Measurements from ENCODE around the gene RASGRF2.

RASGRF2 gene

DNA sequence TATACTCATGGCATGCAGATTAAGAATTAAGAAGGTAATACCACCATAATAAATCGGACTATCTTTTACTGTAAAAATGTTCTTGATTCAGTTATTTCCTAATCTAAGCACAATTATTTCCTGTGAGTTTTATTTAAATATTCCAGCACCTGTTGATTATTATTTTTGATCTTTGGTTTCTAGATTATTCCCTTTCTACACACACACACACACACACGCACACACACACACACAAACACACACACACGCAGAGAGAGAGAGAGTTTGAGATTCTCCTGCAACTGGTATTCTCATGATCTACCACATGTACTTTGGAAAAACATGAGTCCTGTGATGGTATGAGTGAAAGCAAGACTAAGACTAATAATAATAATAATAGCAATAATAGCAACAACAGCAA, 256.0 kb downstream of the RASGRF2 start:
- no peak for DNase-seq

DNA sequence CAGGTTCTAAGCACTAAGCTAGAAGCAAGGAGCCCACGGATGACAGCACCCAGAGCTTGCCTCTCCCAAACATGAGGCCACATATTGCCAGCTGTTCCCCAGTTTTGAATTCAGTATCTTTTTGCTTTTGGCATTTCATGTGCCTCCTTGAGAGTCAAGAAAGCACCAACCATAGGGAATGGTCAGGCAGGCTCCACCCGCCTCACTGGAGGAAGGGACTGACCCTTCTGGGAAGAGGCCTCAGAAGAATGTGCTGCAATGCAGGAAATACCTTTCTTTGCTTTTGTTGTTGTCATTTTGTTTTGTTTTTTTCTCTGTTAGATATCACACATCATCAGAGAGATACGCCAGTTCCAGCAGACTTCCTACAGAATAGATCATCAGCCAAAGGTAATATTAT, 259.2 kb downstream of the RASGRF2 start:
- no peak for DNase-seq

DNA sequence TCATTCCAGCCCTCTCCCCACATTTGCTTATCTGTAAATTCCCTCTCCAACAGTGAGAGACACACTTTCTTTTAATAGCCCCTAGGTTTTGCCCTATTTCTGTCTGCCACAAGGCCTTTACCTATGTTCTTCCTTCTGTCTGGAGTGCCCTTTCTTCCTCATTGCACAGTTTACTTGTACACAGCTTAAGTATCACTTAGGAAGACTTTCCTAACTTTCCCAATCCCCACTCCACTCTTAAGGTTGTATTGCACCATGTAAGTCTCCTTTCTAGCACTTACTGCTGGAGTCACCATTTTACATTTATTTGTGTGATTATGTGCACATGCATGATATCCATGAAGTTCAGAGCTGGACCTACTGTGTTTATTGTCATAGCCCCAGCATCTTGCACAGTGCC, 262.1 kb downstream of the RASGRF2 start:
- no peak for DNase-seq

DNA sequence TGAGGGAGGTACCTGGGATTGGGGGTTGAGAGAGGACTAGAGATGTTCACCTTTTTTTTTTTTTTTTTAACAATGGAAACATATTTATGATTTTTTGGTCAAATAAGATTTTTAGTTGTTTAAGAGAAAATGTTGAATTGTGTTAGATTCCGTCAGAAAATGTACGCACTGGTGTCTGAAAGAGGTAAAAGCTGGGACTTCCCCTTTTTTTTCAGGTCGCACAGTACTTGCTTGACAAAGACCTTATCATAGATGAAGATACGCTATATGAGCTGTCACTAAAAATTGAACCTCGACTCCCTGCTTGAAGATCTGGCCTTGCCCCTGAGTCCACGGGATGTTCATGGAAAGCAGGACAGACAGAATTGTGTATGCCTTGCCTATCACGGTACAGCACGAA, 265.3 kb downstream of the RASGRF2 start:
- no peak for DNase-seq

DNA sequence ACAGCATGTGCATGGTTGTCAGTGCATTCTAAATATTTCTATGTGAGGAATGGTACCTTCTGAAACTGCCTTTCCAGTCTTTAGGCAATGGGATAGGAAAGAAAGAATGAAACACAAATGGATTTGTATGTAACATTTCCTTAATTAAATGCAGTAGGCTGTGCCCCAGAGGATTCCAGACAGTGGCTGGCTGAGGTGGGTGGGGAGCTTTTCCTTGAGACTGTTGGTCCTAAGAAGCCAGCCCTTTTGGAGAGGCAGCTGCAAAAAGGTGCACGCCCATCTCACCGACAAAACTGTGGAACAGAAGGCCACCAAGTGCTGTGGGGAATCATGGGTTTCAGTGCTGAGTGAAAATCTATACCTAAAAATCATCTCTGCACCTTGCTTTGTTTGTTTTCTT, 266.1 kb downstream of the RASGRF2 start:
- DNase-seq, result no peak

DNA sequence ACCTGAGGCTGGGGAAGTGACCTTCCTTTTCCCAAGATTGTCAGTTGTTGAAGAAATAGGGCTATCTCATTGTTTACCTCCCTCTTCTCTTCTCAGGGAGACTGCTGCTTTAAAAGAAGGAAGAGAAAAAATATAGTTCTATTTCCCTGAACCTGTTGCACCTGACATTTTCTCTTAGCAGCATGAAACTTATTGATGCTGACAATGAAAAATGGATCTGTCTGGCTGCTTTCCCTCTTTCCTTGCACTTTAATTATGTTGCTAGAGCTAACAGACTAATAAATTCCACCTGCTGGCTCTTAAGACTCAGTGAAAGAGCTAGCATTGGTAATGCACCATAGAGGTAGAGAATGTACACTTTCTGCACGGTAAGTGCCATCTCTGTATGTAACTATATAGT, 266.8 kb downstream of the RASGRF2 start:
- DNase-seq, result no peak

DNA sequence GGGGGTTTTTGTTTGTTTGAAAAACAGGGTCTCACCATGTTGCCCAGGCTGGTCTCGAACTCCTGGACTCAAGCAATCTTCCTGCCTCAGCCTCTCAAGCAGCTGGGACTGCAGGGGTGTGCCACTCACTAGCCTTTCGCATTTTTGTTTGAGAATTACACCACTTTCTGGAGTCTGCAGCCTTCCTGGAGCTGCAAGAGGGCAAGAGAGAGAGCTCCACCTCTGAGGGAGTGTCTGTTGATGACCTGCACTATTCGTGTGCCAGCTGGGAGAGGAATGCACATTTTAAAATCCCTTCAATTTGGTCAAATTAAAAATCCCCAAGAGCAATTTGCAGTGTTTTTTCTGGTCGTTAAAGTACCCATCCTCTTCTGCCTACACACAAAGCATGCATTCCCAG, 267.9 kb downstream of the RASGRF2 start:
- no peak for DNase-seq

DNA sequence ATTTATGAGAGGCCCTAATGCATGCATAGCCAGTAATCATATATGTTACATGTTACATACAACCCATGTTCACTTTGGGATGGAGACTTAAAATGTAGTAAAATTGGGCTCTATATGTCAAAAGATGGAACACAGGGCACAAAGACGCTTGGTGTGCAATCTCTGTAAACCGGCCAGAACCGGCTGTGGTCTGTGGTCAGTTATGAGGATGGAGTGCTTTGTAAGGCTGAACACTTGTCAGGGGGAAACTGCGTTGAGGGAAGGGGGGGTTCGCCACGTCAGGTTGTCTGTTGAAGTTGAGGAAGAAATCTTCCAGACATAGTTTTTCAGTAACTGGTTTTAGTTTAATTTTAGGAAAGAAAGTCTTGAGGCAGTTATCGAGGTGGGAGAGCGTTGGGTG, 270.3 kb downstream of the RASGRF2 start:
- DNase-seq, result no peak

DNA sequence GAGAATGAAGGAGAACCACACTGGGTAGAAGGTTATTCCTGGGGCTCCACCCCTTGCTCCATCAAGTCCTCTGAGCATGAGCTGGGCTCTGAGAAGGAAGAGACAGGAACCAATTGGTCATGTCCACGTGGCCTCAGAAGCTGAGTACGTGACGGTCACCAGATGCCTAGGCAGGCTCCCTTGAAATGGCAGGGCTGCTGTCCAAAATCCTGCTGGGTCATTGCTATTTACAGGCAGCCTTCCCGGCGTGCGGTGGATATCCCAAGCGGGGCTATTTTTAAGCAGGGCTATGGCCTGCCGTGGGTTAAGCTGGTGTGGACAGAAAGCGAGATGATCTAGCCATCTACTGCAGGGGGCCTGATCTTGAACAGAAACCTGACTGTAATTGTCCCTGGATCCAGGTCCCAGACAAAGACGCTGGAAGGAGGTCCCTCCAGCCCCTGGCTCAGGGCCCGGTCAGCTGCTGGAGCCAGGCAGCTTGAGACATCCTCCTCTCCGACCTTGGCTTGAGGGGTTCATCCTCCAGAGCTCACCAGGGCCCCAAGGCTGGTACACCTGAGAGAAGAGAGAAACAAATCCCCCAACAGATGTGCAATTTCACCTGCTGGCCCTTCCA, 272.4 kb downstream of the RASGRF2 start:
- no peak for DNase-seq

DNA sequence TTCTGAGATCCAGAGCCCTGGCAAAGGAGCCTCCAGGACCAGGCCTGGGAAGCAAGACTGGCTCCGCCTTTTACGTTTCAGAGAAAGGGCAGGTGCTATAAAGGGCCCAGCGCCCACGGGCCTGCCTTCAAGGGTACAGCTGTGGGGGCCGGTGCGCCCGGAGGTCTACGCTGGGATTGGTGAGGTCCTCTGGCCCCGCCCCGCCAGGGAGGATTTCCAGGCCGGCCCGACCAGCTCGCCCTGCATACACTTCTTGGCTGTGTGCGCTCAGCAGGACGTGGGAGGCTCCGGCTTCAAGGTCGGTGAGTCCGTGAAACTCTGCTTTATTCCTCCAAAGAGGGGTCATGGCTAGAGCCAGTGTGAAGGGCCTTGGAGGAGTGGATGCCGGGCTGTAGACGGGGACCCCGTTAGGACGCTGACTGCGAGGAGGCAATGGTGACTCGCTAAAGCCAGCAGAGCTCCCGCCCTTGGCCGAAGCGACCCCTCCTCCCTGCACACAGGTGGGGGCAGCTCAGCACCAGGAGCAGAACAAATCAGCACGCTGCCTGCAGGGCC, 273.0 kb downstream of the RASGRF2 start, which contains the start of gene CKMT2:
TSS of gene CKMT2 (plus strand) at position 243 of the 555 bp plus-strand sequence. CDS start 17,811 bp downstream, outside the sequence.
- no peak for DNase-seq

DNA sequence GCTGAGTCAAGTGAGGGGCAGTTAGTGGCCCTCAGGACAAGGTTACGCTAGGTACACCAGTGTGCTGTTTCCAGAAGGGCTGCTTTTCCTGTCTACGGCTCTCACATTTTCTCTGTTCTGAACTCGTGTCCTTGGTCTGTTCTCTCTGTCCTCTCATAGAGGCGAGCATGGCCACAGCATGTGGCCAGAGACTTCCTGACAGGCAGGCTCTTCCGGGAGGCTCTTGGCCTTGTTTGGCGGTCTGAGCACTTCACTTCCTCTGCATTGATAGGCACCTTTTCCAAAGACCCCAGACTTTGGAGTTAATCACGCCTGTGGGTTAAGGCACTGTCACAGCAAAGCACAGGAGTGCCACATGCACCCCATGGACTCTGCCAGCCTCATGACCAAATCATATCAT, 274.1 kb downstream of the RASGRF2 start:
- DNase-seq, result no peak

DNA sequence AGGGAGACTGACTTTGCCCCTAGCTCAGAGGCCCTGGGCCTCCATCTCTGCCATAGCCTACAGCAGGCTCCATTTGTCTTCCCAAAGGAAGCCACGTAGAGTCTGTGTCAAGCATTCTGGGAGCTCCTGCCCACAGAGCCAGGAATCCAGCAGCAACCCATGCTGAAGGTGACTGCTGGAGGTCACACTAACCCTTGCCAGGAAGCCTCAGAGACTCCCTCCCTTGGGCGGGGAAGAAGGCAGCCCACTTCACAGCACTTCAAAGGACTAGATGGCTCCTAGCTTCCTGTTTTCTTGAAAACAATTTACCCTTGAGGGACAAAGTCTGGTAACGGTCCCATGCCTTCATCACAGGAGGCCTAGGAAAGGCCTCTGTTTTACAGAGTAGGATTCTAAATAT, 274.6 kb downstream of the RASGRF2 start:
- no peak for DNase-seq

DNA sequence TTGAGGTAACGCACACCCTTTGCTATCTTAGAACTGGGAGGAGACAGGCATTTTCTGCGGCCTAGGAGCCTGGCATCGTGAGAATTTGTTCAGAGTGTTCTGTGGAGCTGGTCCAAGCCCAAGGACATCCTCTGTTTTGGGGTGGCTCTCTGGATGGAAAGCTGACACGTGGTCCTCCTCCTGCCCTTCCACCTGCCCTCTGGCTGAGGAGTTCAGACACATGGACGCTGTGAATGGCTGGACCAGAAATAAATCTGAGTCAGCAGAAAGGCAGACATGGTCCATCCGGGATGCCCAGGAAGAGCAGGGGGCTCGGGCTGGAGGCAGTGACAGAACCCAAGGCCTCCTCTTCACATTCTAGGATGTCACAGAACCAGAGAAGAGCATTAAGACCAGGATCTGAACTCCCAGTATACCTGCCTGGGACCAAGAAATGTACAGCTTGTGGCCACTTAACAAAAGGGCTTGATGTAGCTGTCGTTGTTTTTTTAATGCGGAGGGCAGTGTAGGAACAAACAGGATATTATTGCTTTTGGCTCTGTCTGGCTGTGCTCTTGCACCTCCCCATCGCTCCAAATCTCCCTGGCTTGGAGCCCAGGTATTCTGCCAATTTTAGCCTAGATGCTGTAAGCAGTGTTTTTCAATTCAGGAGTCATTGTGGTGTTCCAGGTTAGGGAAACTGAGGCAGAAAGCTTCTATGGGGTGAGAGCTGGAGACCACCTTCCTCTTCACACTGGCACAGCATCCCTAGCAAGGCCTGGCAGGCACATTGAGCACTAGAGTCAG, 275.3 kb downstream of the RASGRF2 start:
- DNase-seq, result no peak

DNA sequence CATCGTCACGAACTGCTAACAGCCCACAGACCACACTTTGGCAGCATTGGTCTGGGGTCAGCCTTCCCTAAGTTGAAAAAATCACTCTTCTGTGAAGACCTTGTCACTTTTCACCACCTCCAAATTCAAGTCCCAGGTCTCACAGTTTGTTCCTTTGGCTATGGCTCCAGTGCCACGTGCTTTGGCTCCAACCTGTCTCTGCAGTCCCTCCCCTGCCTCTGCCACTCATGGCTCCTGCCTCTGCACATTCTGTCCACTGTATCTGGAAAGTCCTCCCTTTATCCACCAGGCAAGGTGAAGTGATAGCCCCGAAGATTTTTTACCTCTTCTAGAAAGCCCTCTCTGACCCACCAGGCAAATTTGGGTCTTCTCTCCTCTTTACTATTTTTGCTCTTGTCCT, 278.3 kb downstream of the RASGRF2 start:
- no peak for DNase-seq

DNA sequence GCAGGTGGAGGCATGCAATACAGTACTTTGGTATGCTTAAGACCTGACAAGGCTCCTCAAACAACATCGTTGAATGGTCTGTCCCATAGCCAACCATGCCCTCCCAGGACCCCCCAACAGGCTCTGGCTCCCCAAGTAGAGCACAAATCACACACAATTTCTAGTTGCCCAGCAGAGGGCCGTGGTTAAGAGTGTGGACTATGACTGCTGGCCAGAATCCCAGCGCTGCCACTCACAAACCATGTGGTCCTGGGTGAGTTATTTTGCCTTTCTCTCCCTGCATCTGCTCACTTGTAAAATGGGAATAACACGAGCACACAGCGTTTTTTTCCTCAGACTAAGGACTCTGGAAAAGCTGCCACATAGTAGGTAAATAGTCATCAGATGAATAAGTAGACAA, 279.4 kb downstream of the RASGRF2 start:
- DNase-seq, result no peak

DNA sequence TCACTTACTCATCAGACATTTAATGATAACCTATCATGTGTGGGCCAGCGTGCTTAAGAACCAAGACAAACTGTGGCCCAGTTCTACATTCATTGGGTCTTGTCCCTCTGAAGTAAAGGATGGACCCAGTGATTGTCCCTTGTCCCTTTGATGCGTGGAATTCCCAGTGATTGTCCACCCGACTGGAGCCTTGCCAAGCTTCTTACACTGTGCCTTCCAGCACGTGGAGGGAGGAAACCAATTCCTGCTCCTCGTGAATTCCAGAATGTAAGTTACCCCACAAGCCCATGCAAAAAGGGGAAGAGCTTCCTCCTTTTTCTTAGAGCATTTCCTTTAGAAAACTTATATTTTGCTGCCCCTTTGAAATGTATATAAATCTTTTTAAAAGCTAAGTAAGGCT, 280.8 kb downstream of the RASGRF2 start:
- DNase-seq, result no peak

DNA sequence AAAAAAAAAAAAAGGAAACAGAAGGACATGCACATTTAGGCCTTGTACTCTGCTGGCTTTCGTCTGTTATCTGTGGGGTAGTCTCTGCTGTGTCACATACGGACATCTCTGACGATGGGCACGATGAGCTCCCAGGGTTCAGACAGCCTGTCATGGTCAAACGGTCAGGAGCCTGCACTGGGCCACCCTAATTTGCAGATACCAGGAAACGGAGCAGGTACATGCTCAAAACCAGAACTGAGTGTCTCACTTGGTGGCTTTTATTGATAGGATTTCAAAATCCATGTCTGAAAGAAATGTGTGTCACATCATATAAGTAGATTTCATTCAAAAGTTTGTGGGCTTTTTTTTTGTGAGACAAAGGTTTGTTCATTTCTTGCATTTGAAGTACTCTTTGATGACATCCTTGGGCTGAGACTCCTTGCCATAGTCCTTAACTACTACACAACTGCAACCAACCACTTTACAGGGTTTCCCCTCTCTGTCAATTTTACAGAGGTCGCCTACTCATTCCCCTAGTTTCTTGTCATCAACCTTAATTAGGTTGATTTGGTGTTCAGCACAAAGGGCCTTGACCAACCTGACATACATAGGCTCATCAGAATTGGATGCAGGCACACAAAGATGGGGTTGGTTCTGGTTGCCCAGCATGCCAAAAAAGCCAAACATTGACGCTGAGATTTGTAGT, 281.9 kb downstream of the RASGRF2 start:
- no peak for DNase-seq

DNA sequence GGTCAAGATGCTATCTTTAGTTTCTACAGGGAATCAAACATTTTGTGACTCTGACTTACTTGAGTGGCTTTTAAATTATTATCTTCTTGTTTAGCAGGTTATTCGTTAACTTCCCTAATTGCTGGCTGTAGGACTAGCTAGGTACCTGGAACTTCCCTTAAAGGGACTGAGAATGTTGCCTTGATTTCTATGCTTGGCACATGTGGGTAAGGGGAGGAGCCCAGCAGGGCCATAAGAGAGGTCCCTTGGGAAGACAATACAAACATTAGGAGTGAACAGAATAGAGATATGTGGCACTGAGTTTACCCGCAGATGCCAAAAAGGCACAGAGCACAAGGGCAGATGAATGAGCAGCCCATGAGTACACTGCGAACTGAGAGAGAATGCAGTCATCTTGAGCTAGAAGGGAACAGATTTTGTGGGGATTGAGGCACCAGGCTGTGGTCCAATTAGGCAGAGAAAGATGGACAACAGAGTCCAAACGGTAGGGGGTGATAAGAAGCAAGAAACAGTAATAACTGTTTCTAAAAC, 282.8 kb downstream of the RASGRF2 start:
- peak; percentile 55 for DNase-seq

DNA sequence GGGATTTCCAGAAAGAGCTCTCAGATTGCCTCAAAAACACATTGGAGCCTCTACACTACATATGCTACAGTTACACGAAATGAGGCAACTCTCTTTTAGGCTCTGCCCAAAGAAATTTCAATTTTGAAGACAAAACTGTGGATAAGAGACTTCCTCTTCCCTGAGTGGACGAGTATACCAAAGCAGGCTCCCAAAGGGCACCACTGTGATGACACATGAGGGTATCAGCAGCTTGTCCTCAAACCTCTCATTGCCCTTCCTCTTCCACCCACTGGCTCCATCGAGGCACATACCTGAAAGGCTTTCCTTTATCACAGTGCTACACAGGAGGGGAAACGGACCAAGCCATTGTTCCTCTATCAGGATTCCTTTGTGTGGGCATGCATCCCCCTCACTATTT, 284.3 kb downstream of the RASGRF2 start:
- DNase-seq, result no peak

DNA sequence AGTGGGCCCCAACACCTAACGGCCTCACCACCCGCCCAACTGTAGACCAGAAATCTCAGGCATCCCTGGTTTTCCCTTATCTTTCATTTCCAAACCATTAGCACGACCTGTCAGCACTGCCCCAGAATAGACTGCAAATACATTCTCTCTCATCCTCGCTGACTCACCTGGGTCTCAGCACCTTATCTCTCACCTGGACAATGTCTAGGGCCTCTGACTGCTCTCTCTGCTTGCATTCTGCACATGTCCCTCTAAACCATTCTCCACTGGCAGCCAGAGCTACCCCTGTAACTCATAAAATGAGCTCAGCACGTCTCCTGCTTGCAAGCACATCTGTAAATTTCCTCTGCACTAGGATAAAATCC, 285.7 kb downstream of the RASGRF2 start:
- no peak for DNase-seq

DNA sequence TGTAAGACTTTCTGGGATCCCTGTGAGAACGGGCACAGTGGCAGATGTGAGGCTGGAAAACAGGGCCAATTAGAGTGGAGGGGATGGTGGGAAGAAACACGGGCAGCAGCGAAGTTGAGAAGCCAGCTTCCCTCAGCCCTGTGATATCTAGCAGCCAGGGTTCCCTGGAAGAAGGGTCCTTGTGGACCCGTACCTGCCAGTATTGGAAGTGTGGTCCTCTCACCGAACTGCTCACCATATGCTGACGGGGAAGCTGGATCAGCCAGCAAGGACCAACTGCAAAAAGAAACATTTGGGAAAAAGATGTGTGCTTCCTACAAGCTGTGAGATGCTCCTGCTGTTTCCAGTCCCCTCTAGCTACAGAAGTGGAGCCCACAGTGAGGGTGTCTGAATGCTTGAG, 286.5 kb downstream of the RASGRF2 start:
- no peak for DNase-seq

DNA sequence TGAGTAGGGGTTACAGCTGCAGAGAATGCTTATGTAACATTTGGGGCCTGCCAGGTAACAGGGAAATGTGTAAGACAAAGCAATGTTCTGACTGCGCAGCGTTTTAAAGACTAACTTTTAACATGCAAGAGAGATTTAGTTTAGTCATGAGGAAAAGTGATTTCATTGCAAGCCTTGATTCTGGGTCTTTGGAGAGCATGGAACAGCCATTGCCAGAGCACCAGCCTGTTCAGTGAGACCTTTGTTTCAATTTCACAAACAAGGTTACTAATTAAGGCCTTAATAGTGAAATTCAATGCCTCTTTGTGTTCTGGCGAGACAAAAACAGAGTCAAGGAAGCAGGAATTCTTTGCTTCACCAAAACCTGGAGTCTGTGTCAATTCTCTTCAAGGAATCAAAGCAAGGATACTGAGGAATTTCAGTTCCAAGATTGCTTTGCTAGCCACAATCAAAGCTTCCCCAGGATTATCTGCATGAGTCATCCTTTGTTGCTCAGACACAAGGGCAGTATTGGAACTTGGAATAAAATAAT, 287.3 kb downstream of the RASGRF2 start:
- no peak for DNase-seq

DNA sequence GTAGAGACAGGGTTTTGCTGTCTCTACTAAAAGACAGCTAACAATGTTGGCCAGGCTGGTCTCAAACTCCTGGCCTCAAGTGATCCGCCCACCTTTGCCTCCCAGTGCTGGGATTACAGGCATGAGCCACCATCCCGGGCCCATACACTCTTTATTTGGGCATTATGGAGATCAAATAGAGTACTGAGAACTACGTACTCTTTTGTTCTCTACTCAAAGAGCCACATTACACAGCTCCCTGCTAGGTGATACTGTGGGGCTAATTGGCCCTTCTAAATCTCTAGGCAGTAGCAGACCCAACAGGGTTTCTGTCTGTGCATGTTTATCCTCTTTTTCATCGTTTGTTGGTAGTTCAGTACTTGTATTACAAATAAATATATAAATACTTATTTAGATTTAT, 289.1 kb downstream of the RASGRF2 start:
- DNase-seq, result no peak
